HL-60 (cell line): ENCODE measurements around the gene SPPL2B.

Source experiments
- DNase-seq, 2 experiments: peaks; one replicate each; pipeline ENCODE4 v3.0.0-alpha.2; 2010 to 2020; ENCODE audit warnings: low read depth in 1 of 2, low spot score in 1 of 2
- H3K27ac ChIP-seq: fragments of 250-450 bp; sonication (Bioruptor Pico); replicated peaks from 2 replicates; pipeline ENCODE4 v1.5.1; 2020; ENCODE audit warnings: mild to moderate bottlenecking, moderate library complexity
- H3K27me3 ChIP-seq: fragments of 250-450 bp; sonication (Bioruptor Pico); 2 replicates; pipeline ENCODE4 v1.5.1; 2021; ENCODE audit warnings: mild to moderate bottlenecking, moderate library complexity; ENCODE audit not compliant: insufficient read depth, poor library complexity, severe bottlenecking
- H3K4me3 ChIP-seq: replicated peaks from 2 replicates; pipeline ENCODE4 v1.5.1; 2011; ENCODE audit warnings: mild to moderate bottlenecking, control low read depth, low read length; ENCODE audit not compliant: insufficient read depth
- GABPA ChIP-seq: IDR thresholded peaks from 2 replicates; pipeline ENCODE4 v1.6.1; 2012; ENCODE audit warnings: low read depth
- POLR2AphosphoS5 ChIP-seq: IDR thresholded peaks from 2 replicates; pipeline ENCODE4 v1.6.1; 2012; ENCODE audit warnings: low read depth
- SPI1 ChIP-seq: IDR thresholded peaks from 2 replicates; pipeline ENCODE4 v1.6.1; 2012; ENCODE audit warnings: low read depth, mild to moderate bottlenecking, borderline replicate concordance
- TF ChIP-seq, protein P1 (sequence below): IDR thresholded peaks from one replicate; pipeline ENCODE4 v1.5.1; 2011; ENCODE audit warnings: low read length, control low read depth, inconsistent platforms; ENCODE audit not compliant: insufficient read depth
- TF ChIP-seq, protein P2 (sequence below): IDR thresholded peaks from 2 replicates; pipeline ENCODE4 v1.6.1; 2012; ENCODE audit warnings: low read depth; ENCODE audit not compliant: insufficient replicate concordance

SPPL2B gene

GRCh38 chr19:2288338-2288817, 40.1 kb upstream of the SPPL2B start:
- Histone ChIP-seq H3K4me3 (no peak overlapping the region), H3K27me3 (no peaks in the 10 kb centered on the region), H3K27ac (peak overlapping the region; percentile 100)
- TF ChIP-seq, protein P1, sequence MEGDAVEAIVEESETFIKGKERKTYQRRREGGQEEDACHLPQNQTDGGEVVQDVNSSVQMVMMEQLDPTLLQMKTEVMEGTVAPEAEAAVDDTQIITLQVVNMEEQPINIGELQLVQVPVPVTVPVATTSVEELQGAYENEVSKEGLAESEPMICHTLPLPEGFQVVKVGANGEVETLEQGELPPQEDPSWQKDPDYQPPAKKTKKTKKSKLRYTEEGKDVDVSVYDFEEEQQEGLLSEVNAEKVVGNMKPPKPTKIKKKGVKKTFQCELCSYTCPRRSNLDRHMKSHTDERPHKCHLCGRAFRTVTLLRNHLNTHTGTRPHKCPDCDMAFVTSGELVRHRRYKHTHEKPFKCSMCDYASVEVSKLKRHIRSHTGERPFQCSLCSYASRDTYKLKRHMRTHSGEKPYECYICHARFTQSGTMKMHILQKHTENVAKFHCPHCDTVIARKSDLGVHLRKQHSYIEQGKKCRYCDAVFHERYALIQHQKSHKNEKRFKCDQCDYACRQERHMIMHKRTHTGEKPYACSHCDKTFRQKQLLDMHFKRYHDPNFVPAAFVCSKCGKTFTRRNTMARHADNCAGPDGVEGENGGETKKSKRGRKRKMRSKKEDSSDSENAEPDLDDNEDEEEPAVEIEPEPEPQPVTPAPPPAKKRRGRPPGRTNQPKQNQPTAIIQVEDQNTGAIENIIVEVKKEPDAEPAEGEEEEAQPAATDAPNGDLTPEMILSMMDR, result no peak
- no peak for TF ChIP-seq GABPA
- TF ChIP-seq, protein P2, sequence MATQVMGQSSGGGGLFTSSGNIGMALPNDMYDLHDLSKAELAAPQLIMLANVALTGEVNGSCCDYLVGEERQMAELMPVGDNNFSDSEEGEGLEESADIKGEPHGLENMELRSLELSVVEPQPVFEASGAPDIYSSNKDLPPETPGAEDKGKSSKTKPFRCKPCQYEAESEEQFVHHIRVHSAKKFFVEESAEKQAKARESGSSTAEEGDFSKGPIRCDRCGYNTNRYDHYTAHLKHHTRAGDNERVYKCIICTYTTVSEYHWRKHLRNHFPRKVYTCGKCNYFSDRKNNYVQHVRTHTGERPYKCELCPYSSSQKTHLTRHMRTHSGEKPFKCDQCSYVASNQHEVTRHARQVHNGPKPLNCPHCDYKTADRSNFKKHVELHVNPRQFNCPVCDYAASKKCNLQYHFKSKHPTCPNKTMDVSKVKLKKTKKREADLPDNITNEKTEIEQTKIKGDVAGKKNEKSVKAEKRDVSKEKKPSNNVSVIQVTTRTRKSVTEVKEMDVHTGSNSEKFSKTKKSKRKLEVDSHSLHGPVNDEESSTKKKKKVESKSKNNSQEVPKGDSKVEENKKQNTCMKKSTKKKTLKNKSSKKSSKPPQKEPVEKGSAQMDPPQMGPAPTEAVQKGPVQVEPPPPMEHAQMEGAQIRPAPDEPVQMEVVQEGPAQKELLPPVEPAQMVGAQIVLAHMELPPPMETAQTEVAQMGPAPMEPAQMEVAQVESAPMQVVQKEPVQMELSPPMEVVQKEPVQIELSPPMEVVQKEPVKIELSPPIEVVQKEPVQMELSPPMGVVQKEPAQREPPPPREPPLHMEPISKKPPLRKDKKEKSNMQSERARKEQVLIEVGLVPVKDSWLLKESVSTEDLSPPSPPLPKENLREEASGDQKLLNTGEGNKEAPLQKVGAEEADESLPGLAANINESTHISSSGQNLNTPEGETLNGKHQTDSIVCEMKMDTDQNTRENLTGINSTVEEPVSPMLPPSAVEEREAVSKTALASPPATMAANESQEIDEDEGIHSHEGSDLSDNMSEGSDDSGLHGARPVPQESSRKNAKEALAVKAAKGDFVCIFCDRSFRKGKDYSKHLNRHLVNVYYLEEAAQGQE, result no peak
- no peak for TF ChIP-seq POLR2AphosphoS5
- TF ChIP-seq SPI1, result no peak
- DNase-seq, result no peak

GRCh38 chr19:2288818-2289713, 39.4 kb upstream of the SPPL2B start:
- no peaks in the 10 kb centered on the region for H3K27me3 ChIP-seq
- peak overlapping the region; percentile 100 for H3K27ac ChIP-seq
- TF ChIP-seq, protein P2, result no peak
- TF ChIP-seq SPI1, result no peak
- TF ChIP-seq GABPA, result no peak
- TF ChIP-seq, protein P1, result no peak
- no peak for TF ChIP-seq POLR2AphosphoS5
- peak overlapping the region; percentile 20 for H3K4me3 ChIP-seq
- DNase-seq, result peak; percentile 54 to 72

DNA sequence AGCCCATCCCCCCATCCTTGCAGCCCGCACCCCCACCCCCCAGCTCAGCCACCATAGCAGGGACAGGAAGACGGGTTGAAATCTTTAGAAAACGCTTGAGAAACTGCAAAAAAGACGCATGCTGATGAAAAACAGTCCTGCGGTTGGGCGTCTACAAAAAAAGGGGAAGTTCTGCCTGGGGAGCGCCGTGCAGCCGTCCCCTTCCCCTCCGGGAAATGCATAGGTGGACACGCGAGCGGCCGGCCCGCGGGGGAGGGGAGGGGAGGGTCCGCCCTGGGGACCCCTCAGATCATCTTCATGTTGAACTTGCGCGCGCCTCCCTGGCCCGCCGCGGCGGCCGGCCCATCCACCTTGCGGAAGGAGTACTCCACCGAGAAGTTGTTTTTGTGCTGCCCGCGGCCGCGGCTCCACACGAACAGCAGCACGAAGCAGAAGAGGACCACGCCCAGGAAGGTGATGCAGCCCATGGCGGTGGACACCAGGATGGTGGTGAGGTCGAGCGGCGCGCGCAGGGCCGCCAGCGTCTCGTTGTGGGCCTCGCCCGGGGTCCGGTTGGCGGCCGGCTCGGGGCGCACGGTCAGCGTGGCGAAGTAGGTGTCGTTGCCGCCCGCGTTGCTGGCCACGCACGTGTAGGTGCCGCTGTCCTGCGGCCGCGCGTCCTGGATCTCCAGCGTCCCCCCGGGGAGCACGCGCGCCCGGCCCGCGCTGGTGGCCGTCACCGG, 38.6 kb upstream of the SPPL2B start:
- peak overlapping the region; percentile 92 for H3K4me3 ChIP-seq
- no peaks in the 10 kb centered on the region for H3K27me3 ChIP-seq
- peak; percentile 84 for TF ChIP-seq POLR2AphosphoS5
- 0 out of 2 replicates have a peak, but pooled peaks have one; percentile 38 for TF ChIP-seq GABPA
- TF ChIP-seq, protein P2, result peak; percentile 40
- TF ChIP-seq SPI1, result peak; percentile 81; the same call in 1 of the 2 replicates
- TF ChIP-seq, protein P1, result no peak
- peak; percentile 88 to 95 for DNase-seq
- peak overlapping the region; percentile 100 for H3K27ac ChIP-seq
